GM12878 (cell line): ENCODE results near the gene HEPACAM2. TPM values are rescaled to one million over a fixed set of nuclear protein-coding genes. Genes with fewer than 3 reads are reported as not detected.

Experiments
- ATAC-seq: fragments of 200-7000 bp; cut with Tn5 transposase; 3 replicates; pipeline ENCODE4 v1.9.1; 2020; ENCODE audit warnings: mild to moderate bottlenecking, moderate library complexity
- BruUV-seq: library from RNA; stranded (reverse); fragments of 400-500 nt; replicated peaks from 2 replicates; lab custom pipeline; 2021; lab: Mats Ljungman, UMichigan
- CTCF ChIA-PET: fragments of 300-600 bp; sonication (Branson Sonifier 250); formaldehyde crosslinking; extraction: SDS; loops from one replicate; lab custom pipeline; 2021; ENCODE audit warnings: inconsistent platforms; lab: Yijun Ruan, JAX
- POLR2A ChIA-PET: fragments of 350-600 bp; formaldehyde crosslinking; extraction: SDS; loops from one replicate; lab custom pipeline; 2021; ENCODE audit warnings: inconsistent platforms; lab: Charles Lee
- RAD21 ChIA-PET: fragments of 300-600 bp; sonication (Branson Sonifier 250); formaldehyde crosslinking; loops from one replicate; lab custom pipeline; 2023; ENCODE audit warnings: antibody characterized with exemption; ENCODE audit not compliant: unreplicated experiment; lab: Charles Lee
- SMC1A ChIA-PET: fragments of 300-600 bp; sonication (Branson Sonifier 250); formaldehyde crosslinking; loops from one replicate; lab custom pipeline; 2023; ENCODE audit not compliant: unreplicated experiment, uncharacterized antibody; lab: Charles Lee
- DNase-seq: peaks from one replicate; pipeline ENCODE4 v3.0.0-alpha.2; 2011; ENCODE audit warnings: low read depth, low spot score
- FAIRE-seq: peaks from 3 replicates; lab custom pipeline; 2011; peaks lifted over from hg19 to GRCh38; lab: Jason Lieb, UNC
- H2AFZ ChIP-seq: 2 replicates; pipeline ENCODE4 v1.6.0; 2011; ENCODE audit warnings: low read depth, low read length, control low read depth; ENCODE audit not compliant: control insufficient read depth
- H3K27ac ChIP-seq: 2 replicates; pipeline ENCODE4 v1.5.1; 2011; ENCODE audit warnings: control low read depth; ENCODE audit not compliant: control insufficient read depth, insufficient read depth
- H3K27me3 ChIP-seq, 2 experiments: replicated peaks in 1 of 2; 2 replicates each; pipeline versions ENCODE4 v1.6.0 to v1.6.1; 2011; ENCODE audit warnings: low read length in 1 of 2; ENCODE audit not compliant: control insufficient read depth in 2 of 2, insufficient read depth in 2 of 2
- H3K36me3 ChIP-seq, 2 experiments: 2 replicates each; pipeline ENCODE4 v1.5.1; 2011; ENCODE audit warnings: low read length in 1 of 2; ENCODE audit not compliant: control insufficient read depth in 2 of 2, insufficient read depth in 2 of 2
- H3K4me1 ChIP-seq: 2 replicates; pipeline ENCODE4 v1.6.1; 2011; ENCODE audit warnings: mild to moderate bottlenecking, low read length, moderate library complexity, mixed read lengths; ENCODE audit not compliant: control insufficient read depth, insufficient read depth
- H3K4me2 ChIP-seq: 2 replicates; pipeline ENCODE4 v1.6.0; 2011; ENCODE audit warnings: control low read depth; ENCODE audit not compliant: control insufficient read depth, insufficient read depth
- H3K4me3 ChIP-seq: fragments of 200-600 bp; sonication (generic); 2 replicates; pipeline ENCODE4 v1.5.1; 2016
- H3K79me2 ChIP-seq: 2 replicates; pipeline ENCODE4 v1.6.0; 2011; ENCODE audit warnings: low read length; ENCODE audit not compliant: control insufficient read depth, insufficient read depth
- H3K9ac ChIP-seq: 2 replicates; pipeline ENCODE4 v1.8.0; 2011; ENCODE audit warnings: low read length, control low read depth, mixed read lengths; ENCODE audit not compliant: control insufficient read depth, insufficient read depth
- H3K9me3 ChIP-seq: replicated peaks from 3 replicates; pipeline ENCODE4 v1.5.1; 2011; ENCODE audit warnings: mild to moderate bottlenecking, low read length; ENCODE audit not compliant: control insufficient read depth, insufficient read depth
- H4K20me1 ChIP-seq: 2 replicates; pipeline ENCODE4 v1.6.0; 2011; ENCODE audit not compliant: control insufficient read depth, insufficient read depth
- BCL11A ChIP-seq: IDR thresholded peaks from 2 replicates; pipeline ENCODE4 v1.6.1; 2011; ENCODE audit warnings: low read depth, low read length
- CHD2 ChIP-seq: IDR thresholded peaks from 2 replicates; pipeline ENCODE4 v1.6.1; 2011; ENCODE audit warnings: low read depth, low read length, improper control_type of control experiment, borderline replicate concordance
- HDAC2 ChIP-seq: fragments of 200-600 bp; sonication (generic); IDR thresholded peaks from 2 replicates; pipeline ENCODE4 v1.6.1; 2017
- NBN ChIP-seq: fragments of 450-650 bp; IDR thresholded peaks from 2 replicates; pipeline ENCODE4 v1.6.1; 2016
- NFIC ChIP-seq: IDR thresholded peaks from 2 replicates; pipeline ENCODE4 v1.6.1; 2012; ENCODE audit warnings: low read depth, mild to moderate bottlenecking, inconsistent platforms, low read length, moderate library complexity
- NFYA ChIP-seq: IDR thresholded peaks from 2 replicates; pipeline ENCODE4 v1.6.1; 2011; ENCODE audit warnings: low read depth, mild to moderate bottlenecking, low read length, improper control_type of control experiment, borderline replicate concordance
- SIN3A ChIP-seq: IDR thresholded peaks from 2 replicates; pipeline ENCODE4 v1.6.1; 2012; ENCODE audit warnings: low read depth, low read length, improper control_type of control experiment
- TARDBP ChIP-seq: IDR thresholded peaks from 2 replicates; pipeline ENCODE4 v1.6.1; 2016; ENCODE audit warnings: borderline replicate concordance
- ZZZ3 ChIP-seq: IDR thresholded peaks from 2 replicates; pipeline ENCODE4 v1.6.1; 2011; ENCODE audit warnings: low read depth; ENCODE audit not compliant: control insufficient read depth, insufficient read length
- WGBS: methylation state at CpG from one replicate; pipeline ENCODE4 v1.1.6; 2016; ENCODE audit warnings: low lambda C conversion rate; ENCODE audit not compliant: insufficient replicate concordance, insufficient coverage; ENCODE audit errors: missing lambda C conversion rate; 5-methylcytosine and 5-hydroxymethylcytosine counted together
- in situ Hi-C: fragments of 300-500 bp; cut with MboI; formaldehyde crosslinking; loops from 9 replicates; pipeline ENCODE4 v1.14.3; 2018; ENCODE audit warnings: mixed read lengths
- intact Hi-C: fragments of 100-400 bp; cut with micrococcal nuclease; formaldehyde crosslinking; loops from one replicate; pipeline ENCODE4 v1.14.2; 2022; ENCODE audit not compliant: unreplicated experiment
- polyA plus RNA-seq, 11 experiments: library from polyadenylated mRNA; depleted of rRNA in 4 of 11; unstranded in 6 of 11; stranded (reverse) in 5 of 11; fragments of >200 nt; fragmentation: Nextera tagmentation in 4 of 11; fragmentation: Illumina TruSeq in 1 of 11; extraction: Ambion mirVana in 4 of 11; extraction: Trizol in 1 of 11; gene quantifications; 1 replicate in 1 of 11; 2 replicates in 10 of 11; pipeline versions ENCODE4 v1.2.1 to v1.2.3, GENCODE V29; 2011 to 2016; ENCODE audit warnings: inconsistent platforms in 2 of 11, missing spikeins in 2 of 11, low read depth in 1 of 11
- total RNA-seq, 4 experiments: library from RNA; depleted of rRNA in 3 of 4; stranded (reverse); fragments of >200 nt in 3 of 4; fragmentation: Illumina TruSeq in 1 of 4; extraction: Trizol in 1 of 4; gene quantifications; 2 replicates each; pipeline versions ENCODE4 v1.2.1 to v1.2.3, GENCODE V29; 2013 to 2021
- TF ChIP-seq, protein P1 (sequence below): fragments of 450-650 bp; IDR thresholded peaks from 2 replicates; pipeline ENCODE4 v1.6.1; 2017; ENCODE audit warnings: mild to moderate bottlenecking, low read depth, inconsistent platforms; ENCODE audit not compliant: poor library complexity, severe bottlenecking
- TF ChIP-seq, protein P2 (sequence below): fragments of 450-650 bp; IDR thresholded peaks from 2 replicates; pipeline ENCODE4 v1.6.1; 2017; ENCODE audit warnings: antibody characterized with exemption, mild to moderate bottlenecking, moderate library complexity
- TF ChIP-seq, protein P3 (sequence below): IDR thresholded peaks from 2 replicates; pipeline ENCODE4 v1.6.1; 2011; ENCODE audit warnings: borderline replicate concordance, low read depth, mild to moderate bottlenecking, moderate library complexity, low read length; ENCODE audit not compliant: insufficient read depth, poor library complexity, severe bottlenecking

HEPACAM2 gene
- total and polyA plus RNA-seq, 10 of the 15 experiments (the other 5 are each of a cell fraction or from before 2014, with no cell fraction given), result 0.04 to 0.58 TPM; not detected in 8

DNA sequence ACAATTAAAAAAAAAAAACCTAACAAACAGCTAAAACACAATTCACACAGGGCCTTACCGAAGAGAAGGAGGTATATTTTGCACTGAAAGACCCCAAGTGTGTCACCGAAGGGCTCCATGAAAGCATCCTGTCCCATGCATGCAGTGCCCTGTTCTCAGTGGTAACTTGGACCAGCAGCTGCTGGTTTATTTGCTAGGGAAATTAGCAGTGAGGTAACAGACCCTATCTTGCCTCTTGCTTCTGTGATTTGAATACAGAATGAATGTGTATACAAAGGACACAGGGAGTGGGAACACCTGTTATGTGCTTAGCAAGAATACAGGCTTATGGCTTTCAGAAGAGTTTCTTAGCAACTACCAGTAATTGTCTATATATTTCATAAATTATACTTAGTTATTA, at the start of gene HEPACAM2 (continued):
- TF ChIP-seq, protein P1, sequence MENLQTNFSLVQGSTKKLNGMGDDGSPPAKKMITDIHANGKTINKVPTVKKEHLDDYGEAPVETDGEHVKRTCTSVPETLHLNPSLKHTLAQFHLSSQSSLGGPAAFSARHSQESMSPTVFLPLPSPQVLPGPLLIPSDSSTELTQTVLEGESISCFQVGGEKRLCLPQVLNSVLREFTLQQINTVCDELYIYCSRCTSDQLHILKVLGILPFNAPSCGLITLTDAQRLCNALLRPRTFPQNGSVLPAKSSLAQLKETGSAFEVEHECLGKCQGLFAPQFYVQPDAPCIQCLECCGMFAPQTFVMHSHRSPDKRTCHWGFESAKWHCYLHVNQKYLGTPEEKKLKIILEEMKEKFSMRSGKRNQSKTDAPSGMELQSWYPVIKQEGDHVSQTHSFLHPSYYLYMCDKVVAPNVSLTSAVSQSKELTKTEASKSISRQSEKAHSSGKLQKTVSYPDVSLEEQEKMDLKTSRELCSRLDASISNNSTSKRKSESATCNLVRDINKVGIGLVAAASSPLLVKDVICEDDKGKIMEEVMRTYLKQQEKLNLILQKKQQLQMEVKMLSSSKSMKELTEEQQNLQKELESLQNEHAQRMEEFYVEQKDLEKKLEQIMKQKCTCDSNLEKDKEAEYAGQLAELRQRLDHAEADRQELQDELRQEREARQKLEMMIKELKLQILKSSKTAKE, result no peak
- TF ChIP-seq NFIC (no peak), CHD2 (no peak), SIN3A (no peak), BCL11A (no peak)
- TF ChIP-seq, protein P2, sequence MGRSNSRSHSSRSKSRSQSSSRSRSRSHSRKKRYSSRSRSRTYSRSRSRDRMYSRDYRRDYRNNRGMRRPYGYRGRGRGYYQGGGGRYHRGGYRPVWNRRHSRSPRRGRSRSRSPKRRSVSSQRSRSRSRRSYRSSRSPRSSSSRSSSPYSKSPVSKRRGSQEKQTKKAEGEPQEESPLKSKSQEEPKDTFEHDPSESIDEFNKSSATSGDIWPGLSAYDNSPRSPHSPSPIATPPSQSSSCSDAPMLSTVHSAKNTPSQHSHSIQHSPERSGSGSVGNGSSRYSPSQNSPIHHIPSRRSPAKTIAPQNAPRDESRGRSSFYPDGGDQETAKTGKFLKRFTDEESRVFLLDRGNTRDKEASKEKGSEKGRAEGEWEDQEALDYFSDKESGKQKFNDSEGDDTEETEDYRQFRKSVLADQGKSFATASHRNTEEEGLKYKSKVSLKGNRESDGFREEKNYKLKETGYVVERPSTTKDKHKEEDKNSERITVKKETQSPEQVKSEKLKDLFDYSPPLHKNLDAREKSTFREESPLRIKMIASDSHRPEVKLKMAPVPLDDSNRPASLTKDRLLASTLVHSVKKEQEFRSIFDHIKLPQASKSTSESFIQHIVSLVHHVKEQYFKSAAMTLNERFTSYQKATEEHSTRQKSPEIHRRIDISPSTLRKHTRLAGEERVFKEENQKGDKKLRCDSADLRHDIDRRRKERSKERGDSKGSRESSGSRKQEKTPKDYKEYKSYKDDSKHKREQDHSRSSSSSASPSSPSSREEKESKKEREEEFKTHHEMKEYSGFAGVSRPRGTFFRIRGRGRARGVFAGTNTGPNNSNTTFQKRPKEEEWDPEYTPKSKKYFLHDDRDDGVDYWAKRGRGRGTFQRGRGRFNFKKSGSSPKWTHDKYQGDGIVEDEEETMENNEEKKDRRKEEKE, result no peak

DNA sequence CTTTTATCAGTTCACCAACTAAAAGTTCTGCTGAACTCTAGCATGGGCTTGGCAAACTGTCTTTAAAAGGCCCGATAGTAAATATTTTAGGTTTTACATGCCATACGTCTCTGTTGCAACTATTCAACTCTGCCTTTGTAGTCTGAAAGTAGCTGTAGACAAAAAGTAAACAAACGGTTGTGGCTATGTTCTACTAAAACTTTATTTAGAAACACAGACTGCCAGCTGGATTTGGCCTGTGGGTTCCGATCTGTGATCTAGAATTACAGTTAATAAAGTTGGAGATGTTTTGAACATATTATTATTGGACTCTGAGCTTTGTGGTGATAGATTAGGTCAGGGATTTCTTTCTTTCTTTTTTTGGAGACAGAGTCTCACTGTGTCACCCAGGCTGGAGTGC, 39.0 kb upstream of the HEPACAM2 start:
- ATAC-seq (no peak), FAIRE-seq (no peak), DNase-seq (no peak)
- ChIA-PET CTCF (interaction anchor here (1.2 kb wide), 1 partner anchor 19 kb away, joined by 4 read pairs; no protein-coding TSS in a partner anchor), RAD21 (no interaction called here), POLR2A (no interaction called here), SMC1A (interaction anchor here (1.0 kb wide), 1 partner anchor 12 kb away, joined by 4 read pairs; no protein-coding TSS in a partner anchor)
- no peaks in the 10 kb centered on the region for H4K20me1 ChIP-seq
- intact Hi-C loops (no loop called here), in situ Hi-C loops (no loop called here)
- H3K9me3 ChIP-seq, result no peaks in the 10 kb centered on the region
- no peak overlapping the region for H2AFZ ChIP-seq
- BruUV-seq, result no TSS peak
- H3K36me3 ChIP-seq, result no peaks in the 10 kb centered on the region
- no peak overlapping the region for H3K9ac ChIP-seq
- no peaks in the 10 kb centered on the region for H3K4me1 ChIP-seq
- H3K4me3 ChIP-seq, result no peak overlapping the region
- H3K27me3 ChIP-seq, result no peaks in the 10 kb centered on the region
- no peaks in the 10 kb centered on the region for H3K79me2 ChIP-seq
- no peak overlapping the region for H3K4me2 ChIP-seq
- no peak overlapping the region for H3K27ac ChIP-seq
- TF ChIP-seq, protein P3, sequence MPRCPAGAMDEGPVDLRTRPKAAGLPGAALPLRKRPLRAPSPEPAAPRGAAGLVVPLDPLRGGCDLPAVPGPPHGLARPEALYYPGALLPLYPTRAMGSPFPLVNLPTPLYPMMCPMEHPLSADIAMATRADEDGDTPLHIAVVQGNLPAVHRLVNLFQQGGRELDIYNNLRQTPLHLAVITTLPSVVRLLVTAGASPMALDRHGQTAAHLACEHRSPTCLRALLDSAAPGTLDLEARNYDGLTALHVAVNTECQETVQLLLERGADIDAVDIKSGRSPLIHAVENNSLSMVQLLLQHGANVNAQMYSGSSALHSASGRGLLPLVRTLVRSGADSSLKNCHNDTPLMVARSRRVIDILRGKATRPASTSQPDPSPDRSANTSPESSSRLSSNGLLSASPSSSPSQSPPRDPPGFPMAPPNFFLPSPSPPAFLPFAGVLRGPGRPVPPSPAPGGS, result no peak
- no peak for TF ChIP-seq NBN
- TF ChIP-seq NFYA, result no peak
- no peak for TF ChIP-seq TARDBP
- TF ChIP-seq HDAC2, result no peak
- TF ChIP-seq ZZZ3, result no peak
- 94% methylated on average over 4 of the region's 4 CpGs for WGBS
